ENCODE data around the gene BCDIN3D.

Gene BCDIN3D

DNA sequence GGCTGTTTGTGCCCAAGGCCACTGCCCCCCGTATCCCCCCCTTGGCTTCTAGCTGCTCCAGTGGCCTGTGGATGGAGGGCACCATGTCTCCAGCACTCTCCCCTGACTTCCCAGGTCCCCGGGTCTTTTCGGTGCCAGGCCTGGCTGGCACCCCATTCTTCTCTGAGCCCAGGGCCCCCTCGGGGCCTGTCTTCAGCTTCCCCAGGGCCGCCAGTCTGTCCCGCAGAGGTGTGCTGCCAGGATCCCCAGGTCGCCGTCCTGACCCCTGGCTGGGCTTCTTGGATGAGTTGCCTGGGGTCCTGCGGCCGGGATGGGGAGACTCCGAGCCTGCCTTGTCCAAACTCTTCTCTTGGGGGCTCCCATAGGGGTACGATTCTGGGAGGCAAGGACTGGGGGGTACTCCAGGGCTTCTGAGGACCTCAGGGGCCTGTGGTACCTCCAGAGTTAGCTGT is 47.2 kb downstream of the BCDIN3D start:
- no peak for DNase-seq

DNA sequence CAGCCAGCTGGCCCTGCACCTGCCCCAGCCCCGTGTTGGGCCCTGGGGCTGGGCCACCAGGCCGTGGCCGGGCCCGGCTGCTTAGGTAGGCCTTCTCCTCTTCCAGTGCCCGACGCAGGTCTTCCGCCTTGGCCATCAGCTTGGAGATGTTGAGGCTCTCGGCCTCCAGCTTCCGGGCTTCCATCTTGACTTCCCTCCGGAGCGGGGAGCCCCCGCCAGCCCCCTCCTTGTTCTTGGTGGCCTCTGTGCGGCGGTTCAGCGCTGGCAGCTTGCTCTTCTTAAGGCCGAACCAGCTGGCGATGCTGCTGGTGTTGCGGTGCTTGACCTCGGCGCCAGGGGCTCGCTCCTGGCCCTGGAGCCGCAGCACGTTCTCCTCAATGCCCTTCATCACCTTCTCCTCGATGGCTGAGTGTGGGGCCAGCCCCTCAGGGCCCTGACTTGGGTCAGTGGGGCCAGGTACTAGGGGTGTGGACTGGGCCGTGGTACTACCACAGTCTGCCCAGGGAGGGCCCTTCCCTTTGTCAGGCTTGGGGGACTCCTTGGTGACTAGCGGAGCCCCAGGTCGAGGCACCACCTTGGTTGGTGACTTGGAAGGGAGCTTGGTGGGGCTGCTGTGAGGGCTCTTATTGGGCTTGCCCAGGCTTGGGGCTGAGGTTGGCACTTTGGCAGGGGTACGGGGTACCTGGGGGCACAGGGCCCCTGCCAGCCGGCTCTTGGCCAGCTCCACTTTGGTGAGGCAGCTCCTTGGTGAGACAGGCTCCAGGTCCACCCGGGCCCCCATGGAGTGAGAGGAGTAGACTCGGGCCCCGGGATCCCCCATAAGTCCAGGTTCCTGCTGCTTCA is 47.9 kb downstream of the BCDIN3D start:
- no peak for DNase-seq

DNA sequence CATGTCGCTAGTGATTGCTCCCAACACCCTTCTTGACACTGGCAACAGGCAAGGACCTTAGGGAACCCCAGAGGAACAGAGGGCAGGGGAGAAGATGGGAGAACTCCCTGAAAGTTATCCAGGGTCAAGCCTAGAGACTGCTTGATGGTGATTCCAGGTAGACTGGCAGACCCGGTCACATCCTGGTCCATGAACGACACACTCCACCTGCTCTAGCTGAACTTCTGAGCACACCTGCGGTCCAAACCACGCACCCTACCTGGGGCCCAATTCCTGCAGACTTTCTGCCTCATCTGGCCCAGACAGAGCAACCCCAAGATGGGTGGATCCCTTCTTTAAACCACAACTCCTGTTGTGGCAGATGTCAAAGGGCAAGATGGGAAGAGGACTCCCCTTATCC is 48.9 kb downstream of the BCDIN3D start:
- DNase-seq = no peak

DNA sequence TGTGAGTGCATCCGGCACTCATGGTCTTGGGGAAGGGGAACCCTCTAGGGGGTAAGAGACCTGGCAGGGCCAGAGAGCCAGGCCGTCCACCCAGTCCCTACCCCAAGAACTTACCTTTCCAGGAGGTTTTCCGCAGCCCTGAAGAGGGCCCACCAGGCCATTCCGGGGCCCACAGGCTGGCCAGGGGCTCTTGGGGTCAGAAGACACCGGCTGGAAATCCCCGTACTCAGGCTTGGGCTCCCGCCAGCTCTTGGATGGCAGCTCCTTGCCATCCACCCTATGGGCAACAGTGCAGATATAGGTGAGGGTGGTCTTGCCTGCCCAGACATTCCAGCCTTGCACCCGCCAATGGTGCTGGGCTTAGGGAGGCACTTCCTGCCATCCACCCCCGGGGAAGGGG is 49.3 kb downstream of the BCDIN3D start:
- no peak for DNase-seq

DNA sequence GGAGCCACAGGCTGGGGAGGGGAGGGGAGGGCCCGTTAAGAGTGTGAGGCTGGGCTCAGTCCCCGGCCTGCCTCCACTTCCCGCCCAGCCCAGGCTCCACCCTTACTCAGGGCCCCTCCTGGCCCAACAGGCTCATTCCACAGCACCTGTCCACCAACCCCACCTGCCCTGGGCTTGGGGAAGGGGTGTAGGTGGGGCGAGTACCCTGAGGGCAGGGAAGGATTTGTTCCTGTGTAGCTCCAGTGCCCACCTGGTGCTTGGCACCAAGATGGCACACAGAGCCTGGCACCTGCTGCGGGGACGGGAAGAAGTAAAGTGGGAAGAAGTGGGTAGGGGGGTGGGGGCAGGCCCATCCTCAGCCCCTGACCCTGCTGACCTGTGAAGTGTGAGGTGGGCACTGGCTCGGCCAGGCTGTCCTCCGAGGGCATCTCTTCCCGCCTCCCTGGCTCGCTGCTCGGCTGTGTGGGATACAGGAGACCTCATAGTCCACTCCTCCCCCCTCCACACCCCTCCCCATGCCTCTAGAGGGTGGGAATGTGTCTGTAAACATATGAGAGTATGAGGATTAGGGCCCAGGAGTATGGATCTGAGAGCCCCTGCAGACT is 49.8 kb downstream of the BCDIN3D start:
- DNase-seq = no peak

DNA sequence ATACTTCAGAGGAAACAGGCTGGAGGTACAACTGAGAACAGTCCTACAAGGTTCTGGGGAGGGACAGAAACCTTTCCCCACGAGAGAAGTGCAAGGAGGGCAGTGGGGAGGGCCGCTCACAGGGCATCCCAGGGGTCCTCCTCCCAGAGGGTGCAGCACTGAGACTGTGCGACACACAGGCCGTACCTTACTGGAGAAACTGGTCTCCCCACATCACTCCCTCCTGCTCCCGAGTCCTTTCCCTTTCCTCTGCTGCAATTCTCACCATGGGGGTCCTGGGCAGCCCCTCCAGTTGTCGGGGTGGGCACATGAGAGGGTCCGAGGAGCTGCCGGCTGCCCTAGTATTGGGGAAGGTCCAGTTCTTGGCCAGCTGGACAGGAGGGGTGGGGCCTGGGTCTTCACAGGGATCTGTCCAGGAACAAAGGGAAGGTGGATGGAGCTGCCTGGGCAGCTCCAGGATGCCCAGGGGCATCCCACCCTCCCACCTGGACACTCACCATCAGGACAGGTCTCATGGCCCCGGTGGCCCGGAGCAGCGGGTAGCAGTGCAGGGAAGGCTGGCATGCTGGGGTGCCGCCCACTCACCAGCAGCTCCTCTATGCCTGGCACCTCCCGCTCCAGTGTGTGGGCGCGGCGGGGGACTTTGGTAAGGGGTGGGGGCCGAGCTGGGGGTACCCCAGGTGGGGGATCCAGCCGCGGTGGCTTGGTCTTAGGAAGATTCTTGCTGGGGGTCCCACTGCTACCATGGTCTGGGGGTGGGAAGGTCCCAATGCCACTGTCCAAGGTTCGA is 50.5 kb downstream of the BCDIN3D start:
- no peak for DNase-seq

DNA sequence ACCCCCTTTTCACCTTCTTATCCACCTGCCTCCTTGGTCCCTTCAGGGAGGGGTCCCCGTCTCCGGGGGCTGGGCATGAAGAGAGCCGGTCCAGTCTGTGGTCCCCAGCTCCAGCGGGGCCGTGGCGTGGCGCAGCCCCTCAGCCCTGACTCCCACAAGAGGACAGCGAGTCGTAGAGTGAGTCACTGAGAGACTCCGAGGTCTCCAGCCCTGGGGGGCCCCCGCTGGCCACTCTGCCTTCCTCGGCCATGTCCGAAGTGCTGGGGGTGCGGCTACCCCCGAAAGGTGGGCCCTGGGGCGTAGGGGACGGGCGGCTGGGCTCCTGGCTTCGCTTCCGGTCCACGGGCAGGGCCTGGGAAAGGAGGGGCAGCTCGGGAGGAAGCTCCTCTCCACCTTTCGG is 51.2 kb downstream of the BCDIN3D start:
- no peak for DNase-seq

DNA sequence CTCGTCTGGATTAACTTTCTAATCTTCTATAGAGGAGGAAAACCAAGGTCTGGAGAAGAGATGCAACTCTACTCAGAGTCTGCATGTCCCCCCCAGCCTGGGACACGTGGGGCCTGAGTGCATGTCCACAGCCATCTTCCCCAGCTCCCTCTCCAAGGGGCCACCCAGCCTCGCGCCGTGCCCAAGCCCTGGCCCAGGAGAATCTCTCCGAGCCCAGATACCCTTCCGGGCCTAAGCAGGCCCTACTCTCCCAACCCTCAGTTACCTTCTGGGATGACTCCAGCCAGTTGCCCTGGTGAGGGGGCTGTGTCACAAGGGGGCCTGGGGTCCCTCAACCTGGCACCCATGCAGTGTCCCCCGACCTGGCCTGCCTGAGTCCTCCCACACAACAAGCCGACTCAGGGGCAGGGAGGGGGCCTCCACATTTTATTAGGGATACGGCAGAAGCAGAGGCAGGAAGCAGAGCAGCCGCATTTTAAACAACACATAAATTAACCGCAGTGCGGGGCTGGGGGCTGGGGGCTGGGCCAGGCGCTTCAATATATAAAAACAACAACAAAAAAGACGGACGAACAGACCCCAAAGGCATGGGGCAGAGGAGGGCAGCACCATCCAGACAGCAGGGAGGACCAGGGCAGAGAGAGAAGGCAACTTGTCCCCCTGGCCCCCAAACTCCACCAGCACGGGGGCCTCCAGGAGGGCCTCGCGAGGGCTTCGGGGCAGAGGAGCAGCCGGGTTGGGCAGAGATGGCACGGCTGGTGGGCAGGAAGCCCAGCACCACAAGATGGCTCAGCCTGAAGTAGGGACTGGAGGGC is 52.0 kb downstream of the BCDIN3D start:
- DNase-seq = no peak

DNA sequence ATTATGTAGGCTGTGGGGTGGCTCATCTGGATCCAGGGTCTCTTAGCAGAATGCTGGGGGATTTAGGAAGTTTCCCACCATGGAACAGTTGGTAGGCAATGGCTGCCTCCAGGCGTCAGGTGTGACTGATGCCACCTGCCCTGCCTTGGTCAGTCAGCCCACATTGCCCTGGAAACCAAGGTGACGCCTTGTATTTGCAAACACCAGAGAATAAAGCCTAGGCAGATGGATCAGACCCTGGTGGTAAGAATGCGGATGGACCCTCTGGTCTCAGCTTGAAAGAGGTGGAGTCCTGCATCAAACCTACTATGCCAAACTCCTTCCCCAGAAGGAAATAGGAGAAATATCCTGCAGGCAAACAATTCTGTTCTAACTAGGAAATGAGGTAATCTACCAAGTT is 52.9 kb downstream of the BCDIN3D start:
- no peak for DNase-seq

DNA sequence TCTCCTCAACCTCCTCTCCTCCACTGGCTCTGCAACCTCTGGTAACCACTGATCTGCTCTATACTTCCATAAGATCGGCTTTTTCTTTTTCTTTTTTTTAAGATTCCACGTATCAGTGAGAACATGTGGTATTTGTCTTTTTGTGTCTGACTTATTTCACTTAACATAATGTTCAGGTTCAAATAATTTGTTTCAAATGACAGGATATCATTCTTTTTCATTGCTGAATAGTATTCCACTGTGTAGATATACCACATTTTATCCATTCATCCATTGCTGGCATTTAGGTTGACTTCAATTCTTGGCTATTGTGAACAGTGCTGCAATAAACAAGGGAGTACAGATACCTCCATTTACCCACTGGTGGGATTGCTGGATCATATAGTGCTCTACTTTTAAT is 55.2 kb downstream of the BCDIN3D start:
- DNase-seq = no peak
